ENCODE measurements around the gene PRR7.

Gene PRR7

GRCh38 chr5:177496727-177497291 is 50.2 kb downstream of the PRR7 start (continued):
- TF ChIP-seq ZSCAN18 (tag by site-specific recombination; IDR thresholded peaks at IDR 0.05) (no peak), ZNF624 (tag by site-specific recombination; IDR thresholded peaks at IDR 0.05) (no peak), ZFP3 (tag by site-specific recombination; IDR thresholded peaks at IDR 0.05; ENCODE audit: low read depth) (no peak), KLF9 (tag by site-specific recombination; IDR thresholded peaks at IDR 0.05; ENCODE audit: low read depth) (no peak), ZNF138 (tag by site-specific recombination; IDR thresholded peaks at IDR 0.05; ENCODE audit: borderline replicate concordance) (no peak), ZNF777 (tag by site-specific recombination; IDR thresholded peaks at IDR 0.05; ENCODE audit: borderline replicate concordance) (no peak), PRDM2 (tag by site-specific recombination; IDR thresholded peaks at IDR 0.05; ENCODE audit: borderline replicate concordance) (no peak), ZNF544 (tag by site-specific recombination; IDR thresholded peaks at IDR 0.05) (no peak), ZNF16 (tag by site-specific recombination; IDR thresholded peaks at IDR 0.05; ENCODE audit: low read depth) (no peak), OVOL3 (tag by site-specific recombination; IDR thresholded peaks at IDR 0.05) (no peak), SP3 (tag by site-specific recombination; IDR thresholded peaks at IDR 0.05) (0 out of 2 replicates have a peak, but pooled peaks have one; percentile 49), ZBTB20 (tag by site-specific recombination; IDR thresholded peaks at IDR 0.05) (no peak), ZNF449 (tag by site-specific recombination; IDR thresholded peaks at IDR 0.05) (no peak; the same call in 1 of the 2 replicates), GLIS1 (tag by site-specific recombination; IDR thresholded peaks at IDR 0.05) (peak; percentile 77), ZNF266 (tag by site-specific recombination; IDR thresholded peaks at IDR 0.05; ENCODE audit: low read depth) (no peak), ZNF488 (tag by site-specific recombination; IDR thresholded peaks at IDR 0.05) (no peak), ZXDB (tag by site-specific recombination; IDR thresholded peaks at IDR 0.05) (no peak), ZNF155 (tag by site-specific recombination; IDR thresholded peaks at IDR 0.05) (no peak), ZNF510 (tag by site-specific recombination; IDR thresholded peaks at IDR 0.05; ENCODE audit: insufficient replicate concordance) (no peak), ZNF398 (tag by site-specific recombination; IDR thresholded peaks at IDR 0.05) (peak; percentile 98), ZFP41 (tag by site-specific recombination; IDR thresholded peaks at IDR 0.05; ENCODE audit: borderline replicate concordance) (no peak), CTCF (tag by site-specific recombination; IDR thresholded peaks at IDR 0.05) (no peak), ZNF654 (tag by site-specific recombination; IDR thresholded peaks at IDR 0.05; ENCODE audit: low read depth) (no peak), SP2 (tag by site-specific recombination; IDR thresholded peaks at IDR 0.05) (peak; percentile 57), HOXD13 (CRISPR knock-in tag; IDR thresholded peaks at IDR 0.05; ENCODE audit: borderline replicate concordance) (no peak), ZNF394 (tag by site-specific recombination; IDR thresholded peaks at IDR 0.05; ENCODE audit: borderline replicate concordance) (no peak), ZNF843 (tag by site-specific recombination; IDR thresholded peaks at IDR 0.05) (no peak)
